B cell (primary cell): ENCODE data around the gene NBEA. TPM values are rescaled to one million over a fixed set of nuclear protein-coding genes. Genes with fewer than 3 reads are reported as not detected.

Experiments
- ATAC-seq: fragments of 200-7000 bp; cut with Tn5 transposase; one replicate; pipeline ENCODE4 v1.10.0; 2021; ENCODE audit warnings: low read depth, mild to moderate bottlenecking, moderate number of reproducible peaks, moderate library complexity
- CTCF ChIA-PET: fragments of 350-600 bp; sonication (Branson Sonifier 250); formaldehyde crosslinking; loops from one replicate; lab custom pipeline; 2021; ENCODE audit warnings: antibody characterized with exemption, inconsistent platforms; lab: Charles Lee
- POLR2A ChIA-PET: fragments of 350-600 bp; sonication (Branson Sonifier 250); formaldehyde crosslinking; loops from one replicate; lab custom pipeline; 2021; ENCODE audit warnings: antibody characterized with exemption; lab: Charles Lee
- DNase-seq: peaks from one replicate; pipeline ENCODE4 v3.0.0; 2013
- H2AFZ ChIP-seq: 2 replicates; pipeline ENCODE4 v1.6.1; 2012; ENCODE audit warnings: mild to moderate bottlenecking, low read depth, low read length; ENCODE audit not compliant: insufficient read depth, poor library complexity, severe bottlenecking
- H3K27ac ChIP-seq, 2 donors: 1 replicate in 1 of 2; 2 replicates in 1 of 2; pipeline ENCODE4 v1.5.1; 2012 to 2013; ENCODE audit warnings: low read length in 2 of 2, mild to moderate bottlenecking in 2 of 2, moderate library complexity in 1 of 2
- H3K27me3 ChIP-seq, 4 experiments: fragments of 200-600 bp in 1 of 4; sonication (generic) in 1 of 4; replicated peaks in 1 of 4; 1 replicate in 2 of 4; 2 replicates in 2 of 4; pipeline versions ENCODE4 v1.6.1 to v1.7.0; 2013 to 2016; ENCODE audit warnings: low read length in 3 of 4, mild to moderate bottlenecking in 2 of 4, mixed read lengths in 1 of 4, moderate library complexity in 1 of 4; ENCODE audit not compliant: insufficient read depth in 4 of 4, control insufficient read depth in 3 of 4; ENCODE audit errors: control extremely low read depth in 1 of 4
- H3K36me3 ChIP-seq, 2 experiments: replicated peaks in 1 of 2; 1 replicate in 1 of 2; 2 replicates in 1 of 2; pipeline versions ENCODE4 v1.6.1 to v1.7.1; 2013; ENCODE audit warnings: low read length in 1 of 2; ENCODE audit not compliant: insufficient read depth in 2 of 2, control insufficient read depth in 1 of 2; ENCODE audit errors: control extremely low read depth in 1 of 2, extremely low read depth in 1 of 2
- H3K4me1 ChIP-seq, 2 donors: fragments of 200-600 bp in 1 of 2; sonication (generic) in 1 of 2; 1 replicate in 1 of 2; 2 replicates in 1 of 2; pipeline versions ENCODE4 v1.5.1 to v1.6.1; 2013 to 2017; ENCODE audit warnings: low read length in 2 of 2; ENCODE audit not compliant: control insufficient read depth in 2 of 2, insufficient read depth in 2 of 2
- H3K4me2 ChIP-seq: replicated peaks from 2 replicates; pipeline ENCODE3; 2012; ENCODE audit warnings: mild to moderate bottlenecking, low read depth, low read length; ENCODE audit not compliant: poor library complexity, severe bottlenecking
- H3K4me3 ChIP-seq, 5 experiments: fragments of 200-600 bp in 1 of 5; sonication (generic) in 1 of 5; 1 replicate in 3 of 5; 2 replicates in 2 of 5; pipeline versions ENCODE4 v1.5.1 to v1.7.0; 2011 to 2016; ENCODE audit warnings: low read length in 4 of 5, mild to moderate bottlenecking in 4 of 5, low read depth in 2 of 5, control low read depth in 1 of 5, moderate library complexity in 1 of 5; ENCODE audit not compliant: insufficient read depth in 1 of 5; ENCODE audit errors: control extremely low read depth in 1 of 5, extremely low read depth in 1 of 5
- H3K79me2 ChIP-seq: fragments of 200-600 bp; sonication (generic); one replicate; pipeline ENCODE4 v1.6.0; 2016; ENCODE audit warnings: low read length; ENCODE audit not compliant: control insufficient read depth, insufficient read depth
- H3K9ac ChIP-seq: fragments of 200-600 bp; sonication (generic); 2 replicates; pipeline ENCODE4 v1.6.1; 2017; ENCODE audit warnings: mild to moderate bottlenecking, low read length, moderate library complexity
- H3K9me3 ChIP-seq, 3 donors: one replicate each; pipeline versions ENCODE4 v1.6.1 to v1.7.1; 2013; ENCODE audit warnings: low read length in 2 of 3; ENCODE audit not compliant: control insufficient read depth in 2 of 3, insufficient read depth in 1 of 3; ENCODE audit errors: control extremely low read depth in 1 of 3
- H4K20me1 ChIP-seq: 2 replicates; pipeline ENCODE4 v1.6.0; 2012; ENCODE audit warnings: mild to moderate bottlenecking, low read length; ENCODE audit not compliant: insufficient read depth, control insufficient read depth, poor library complexity, severe bottlenecking
- H3K27ac Mint-ChIP-seq: one replicate; pipeline ENCODE4 v1.8.0; 2021; ENCODE audit warnings: mixed read lengths
- H3K27me3 Mint-ChIP-seq: one replicate; pipeline ENCODE4 v1.8.0; 2021; ENCODE audit warnings: mixed read lengths
- H3K4me1 Mint-ChIP-seq: one replicate; pipeline ENCODE4 v1.8.0; 2021; ENCODE audit warnings: mixed read lengths
- H3K4me3 Mint-ChIP-seq: one replicate; pipeline ENCODE4 v1.8.0; 2021; ENCODE audit warnings: mixed read lengths
- H3K9me3 Mint-ChIP-seq: one replicate; pipeline ENCODE4 v1.8.0; 2022; ENCODE audit warnings: mixed read lengths; ENCODE audit not compliant: insufficient read depth
- EZH2 ChIP-seq: IDR thresholded peaks from 2 replicates; pipeline ENCODE4 v1.6.1; 2012; ENCODE audit warnings: borderline replicate concordance, low read depth, mild to moderate bottlenecking, moderate library complexity, low read length; ENCODE audit not compliant: insufficient read depth, poor library complexity, severe bottlenecking
- WGBS: methylation state at CpG from one replicate; pipeline ENCODE4 v1.1.5; 2013; ENCODE audit warnings: missing lambda C conversion rate; ENCODE audit not compliant: insufficient coverage; 5-methylcytosine and 5-hydroxymethylcytosine counted together
- intact Hi-C: fragments of 100-400 bp; cut with micrococcal nuclease; formaldehyde crosslinking; loops from one replicate; pipeline ENCODE4 v1.10.0; 2022
- polyA plus RNA-seq: library from polyadenylated mRNA; depleted of rRNA; stranded (reverse); fragments of >200 nt; gene quantifications from 2 replicates; pipeline ENCODE4 v1.2.3, GENCODE V29; 2012
- total RNA-seq, 2 donors: library from RNA; stranded (reverse); fragments of 120-200 nt in 1 of 2; gene quantifications; 1 replicate in 1 of 2; 2 replicates in 1 of 2; pipeline versions ENCODE4 v1.2.3 to v1.2.4, GENCODE V29; 2013 to 2022
- TF ChIP-seq, protein P1 (sequence below): fragments of 200-600 bp; IDR thresholded peaks from one replicate; pipeline ENCODE4 v1.8.0; 2022; ENCODE audit warnings: antibody characterized with exemption, mild to moderate bottlenecking

The NBEA gene
- total and polyA plus RNA-seq, 2 donors (not counting 1 experiment from before 2014, with no cell fraction given), result 1.5 to 10.7 TPM

DNA sequence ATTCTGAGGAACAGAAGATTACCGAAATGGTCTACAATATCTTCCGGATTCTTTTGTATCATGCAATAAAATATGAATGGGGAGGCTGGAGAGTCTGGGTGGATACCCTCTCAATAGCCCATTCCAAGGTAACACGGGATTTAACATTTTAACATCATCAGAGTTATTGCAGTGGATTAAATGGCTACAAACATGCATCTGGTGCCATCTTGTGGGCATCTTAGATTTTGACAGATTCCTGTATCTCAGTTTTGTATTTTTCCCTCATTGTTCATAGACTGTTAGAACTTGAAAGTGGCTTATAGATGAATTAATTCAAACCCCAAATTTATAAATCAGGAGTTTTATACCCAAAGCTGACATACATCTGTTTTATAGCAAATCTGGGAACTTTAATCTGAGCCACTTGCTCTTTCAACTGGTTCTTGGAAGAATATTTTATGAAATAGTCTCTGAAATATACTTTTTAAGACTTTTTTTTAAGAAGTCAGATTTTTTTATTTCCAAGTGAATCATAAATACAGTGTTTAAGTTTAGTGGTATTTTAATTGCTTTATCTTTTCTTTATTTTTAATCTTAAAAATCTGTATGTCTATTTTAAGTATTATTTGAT, 215.2 kb downstream of the NBEA start:
- Histone ChIP-seq H3K36me3 (no peaks in the 10 kb centered on the region), H3K9me3 (no peaks in the 10 kb centered on the region), H4K20me1 (no peaks in the 10 kb centered on the region), H3K27ac (no peak overlapping the region), H3K4me3 (no peak overlapping the region), H2AFZ (no peak overlapping the region), H3K4me1 (peaks cover under 1 to 1% of the 10 kb centered on the region in 2 donors), H3K9ac (no peak overlapping the region), H3K79me2 (no peaks in the 10 kb centered on the region), H3K27me3 (no peaks in the 10 kb centered on the region), H3K4me2 (no peak overlapping the region)
- no peaks in the 10 kb centered on the region for H3K27me3 Mint-ChIP-seq
- DNase-seq (peak; percentile 48), ATAC-seq (peak; percentile 36)
- peaks cover 2% of the 10 kb centered on the region for H3K4me1 Mint-ChIP-seq
- intact Hi-C loops, result loop anchor here (5.0 kb wide), 1 partner anchor 1355 kb away; no protein-coding TSS in a partner anchor
- POLR2A ChIA-PET, result no interaction called here
- CTCF ChIA-PET, result interaction anchor here (0.6 to 2.4 kb wide), 2 partner anchors 71 to 1357 kb away, joined by 5 to 10 read pairs; no protein-coding TSS in a partner anchor
- WGBS, result 92% methylated on average over 2 of the region's 3 CpGs
- no peaks in the 10 kb centered on the region for H3K9me3 Mint-ChIP-seq
- TF ChIP-seq EZH2, result no peak
- TF ChIP-seq, protein P1, sequence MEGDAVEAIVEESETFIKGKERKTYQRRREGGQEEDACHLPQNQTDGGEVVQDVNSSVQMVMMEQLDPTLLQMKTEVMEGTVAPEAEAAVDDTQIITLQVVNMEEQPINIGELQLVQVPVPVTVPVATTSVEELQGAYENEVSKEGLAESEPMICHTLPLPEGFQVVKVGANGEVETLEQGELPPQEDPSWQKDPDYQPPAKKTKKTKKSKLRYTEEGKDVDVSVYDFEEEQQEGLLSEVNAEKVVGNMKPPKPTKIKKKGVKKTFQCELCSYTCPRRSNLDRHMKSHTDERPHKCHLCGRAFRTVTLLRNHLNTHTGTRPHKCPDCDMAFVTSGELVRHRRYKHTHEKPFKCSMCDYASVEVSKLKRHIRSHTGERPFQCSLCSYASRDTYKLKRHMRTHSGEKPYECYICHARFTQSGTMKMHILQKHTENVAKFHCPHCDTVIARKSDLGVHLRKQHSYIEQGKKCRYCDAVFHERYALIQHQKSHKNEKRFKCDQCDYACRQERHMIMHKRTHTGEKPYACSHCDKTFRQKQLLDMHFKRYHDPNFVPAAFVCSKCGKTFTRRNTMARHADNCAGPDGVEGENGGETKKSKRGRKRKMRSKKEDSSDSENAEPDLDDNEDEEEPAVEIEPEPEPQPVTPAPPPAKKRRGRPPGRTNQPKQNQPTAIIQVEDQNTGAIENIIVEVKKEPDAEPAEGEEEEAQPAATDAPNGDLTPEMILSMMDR, result peak; percentile 73
- no peak overlapping the region for H3K27ac Mint-ChIP-seq
- no peak overlapping the region for H3K4me3 Mint-ChIP-seq

DNA sequence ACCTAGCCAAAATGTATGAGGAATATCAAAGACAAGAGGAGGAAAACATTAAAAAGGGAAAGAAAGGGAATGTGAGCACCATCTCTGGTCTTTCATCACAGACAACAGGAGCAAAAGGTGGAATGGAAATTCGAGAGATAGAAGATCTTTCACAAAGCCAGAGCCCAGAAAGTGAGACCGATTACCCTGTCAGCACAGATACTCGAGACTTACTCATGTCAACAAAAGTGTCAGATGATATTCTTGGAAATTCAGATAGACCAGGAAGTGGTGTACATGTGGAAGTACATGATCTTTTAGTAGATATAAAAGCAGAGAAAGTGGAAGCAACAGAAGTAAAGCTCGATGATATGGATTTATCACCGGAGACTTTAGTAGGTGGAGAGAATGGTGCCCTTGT, 217.0 kb downstream of the NBEA start:
- TF ChIP-seq, protein P1, result no peak
- no peak for TF ChIP-seq EZH2
- Mint-ChIP-seq H3K4me3 (no peak overlapping the region), H3K9me3 (no peaks in the 10 kb centered on the region), H3K27me3 (no peaks in the 10 kb centered on the region), H3K4me1 (peaks cover 6% of the 10 kb centered on the region), H3K27ac (no peak overlapping the region)
- H3K9me3 ChIP-seq, result no peaks in the 10 kb centered on the region
- no peaks in the 10 kb centered on the region for H3K27me3 ChIP-seq
- H3K36me3 ChIP-seq, result no peaks in the 10 kb centered on the region
- POLR2A ChIA-PET, result no interaction called here
- H2AFZ ChIP-seq, result no peak overlapping the region
- CTCF ChIA-PET, result interaction anchor here (0.8 to 2.4 kb wide), 2 partner anchors 13 to 1359 kb away, joined by 3 to 10 read pairs; no protein-coding TSS in a partner anchor
- no peak overlapping the region for H3K9ac ChIP-seq
- DNase-seq (no peak), ATAC-seq (no peak)
- peaks cover 4 to 6% of the 10 kb centered on the region in 2 donors for H3K4me1 ChIP-seq
- no peaks in the 10 kb centered on the region for H4K20me1 ChIP-seq
- intact Hi-C loops, result loop anchor here (1.0 to 5.0 kb wide), 2 partner anchors 32 to 1357 kb away; no protein-coding TSS in a partner anchor
- H3K79me2 ChIP-seq, result no peaks in the 10 kb centered on the region
- WGBS, result 90% methylated on average over 5 of the region's 5 CpGs
- no peak overlapping the region for H3K27ac ChIP-seq
- no peak overlapping the region for H3K4me2 ChIP-seq
- H3K4me3 ChIP-seq, result no peak overlapping the region
